ENCODE measurements around the gene ROBO1. TPM values are rescaled to one million over a fixed set of nuclear protein-coding genes. Genes with fewer than 3 reads are reported as not detected.

The ROBO1 gene
- total RNA-seq, 1 experiment from 2014 or later = 33.9 TPM

DNA sequence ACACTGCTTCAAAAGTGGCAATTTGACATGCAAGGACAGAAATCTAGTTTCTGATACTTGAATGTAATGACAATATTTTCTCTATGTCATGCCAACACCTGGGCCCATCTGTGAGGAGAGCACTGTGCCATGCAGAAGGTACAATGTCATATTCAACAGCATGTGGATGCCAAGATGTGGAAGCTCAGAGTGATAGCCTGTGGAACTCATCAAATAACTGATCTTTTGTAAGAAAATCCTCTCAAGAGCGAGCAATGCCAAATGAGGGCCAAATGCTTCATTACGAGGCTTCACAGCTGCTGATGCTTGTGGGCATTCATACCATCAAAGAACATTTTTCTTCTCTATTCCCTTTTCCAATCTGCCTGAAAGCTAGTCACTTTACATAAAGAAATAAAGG, 95.1 kb downstream of the ROBO1 start:
- no TSS peak for BruUV-seq (replicated peaks)
- Mint-ChIP-seq H3K27me3 (ENCODE audit: unreplicated experiment) (no peaks in the 10 kb centered on the region), H3K36me3 (ENCODE audit: insufficient read depth, unreplicated experiment) (no peaks in the 10 kb centered on the region), H3K9me3 (ENCODE audit: low read depth, unreplicated experiment) (peaks cover 8% of the 10 kb centered on the region), H3K4me1 (ENCODE audit: low read depth, unreplicated experiment) (no peaks in the 10 kb centered on the region), H3K4me3 (ENCODE audit: low read depth, unreplicated experiment) (no peak overlapping the region), H3K27ac (ENCODE audit: unreplicated experiment) (no peak overlapping the region)
- TF ChIP-seq, protein P1, sequence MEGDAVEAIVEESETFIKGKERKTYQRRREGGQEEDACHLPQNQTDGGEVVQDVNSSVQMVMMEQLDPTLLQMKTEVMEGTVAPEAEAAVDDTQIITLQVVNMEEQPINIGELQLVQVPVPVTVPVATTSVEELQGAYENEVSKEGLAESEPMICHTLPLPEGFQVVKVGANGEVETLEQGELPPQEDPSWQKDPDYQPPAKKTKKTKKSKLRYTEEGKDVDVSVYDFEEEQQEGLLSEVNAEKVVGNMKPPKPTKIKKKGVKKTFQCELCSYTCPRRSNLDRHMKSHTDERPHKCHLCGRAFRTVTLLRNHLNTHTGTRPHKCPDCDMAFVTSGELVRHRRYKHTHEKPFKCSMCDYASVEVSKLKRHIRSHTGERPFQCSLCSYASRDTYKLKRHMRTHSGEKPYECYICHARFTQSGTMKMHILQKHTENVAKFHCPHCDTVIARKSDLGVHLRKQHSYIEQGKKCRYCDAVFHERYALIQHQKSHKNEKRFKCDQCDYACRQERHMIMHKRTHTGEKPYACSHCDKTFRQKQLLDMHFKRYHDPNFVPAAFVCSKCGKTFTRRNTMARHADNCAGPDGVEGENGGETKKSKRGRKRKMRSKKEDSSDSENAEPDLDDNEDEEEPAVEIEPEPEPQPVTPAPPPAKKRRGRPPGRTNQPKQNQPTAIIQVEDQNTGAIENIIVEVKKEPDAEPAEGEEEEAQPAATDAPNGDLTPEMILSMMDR (IDR thresholded peaks at IDR 0.05; ENCODE audit: unreplicated experiment) = no peak
- intact Hi-C loops (cut with micrococcal nuclease; ENCODE audit: unreplicated experiment) = no loop called here
- DNase-seq = no peak
- CTCF ChIA-PET = no interaction called here

DNA sequence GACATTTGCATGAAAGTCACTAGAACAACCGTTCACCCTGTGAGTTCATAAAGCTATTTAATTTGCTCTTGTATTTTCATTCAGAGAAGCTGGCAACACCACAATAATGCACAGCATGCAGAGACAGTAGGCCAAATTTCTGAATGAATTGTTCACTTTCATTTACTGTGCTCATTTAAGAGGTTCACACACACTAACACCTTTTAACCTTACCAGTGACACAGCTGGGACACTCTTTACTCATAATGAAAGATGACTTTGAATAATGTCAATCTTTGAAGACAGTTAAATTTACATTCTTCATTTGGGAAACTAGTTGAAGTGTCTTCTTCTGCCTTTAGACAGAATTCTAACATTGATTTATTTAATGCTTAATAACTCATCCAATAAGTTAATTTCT, 95.7 kb downstream of the ROBO1 start:
- H3K4me3 Mint-ChIP-seq (ENCODE audit: low read depth, unreplicated experiment) = no peak overlapping the region
- CTCF ChIA-PET = no interaction called here
- TF ChIP-seq, protein P1 (IDR thresholded peaks at IDR 0.05; ENCODE audit: unreplicated experiment) = no peak
- H3K27me3 Mint-ChIP-seq (ENCODE audit: unreplicated experiment) = no peaks in the 10 kb centered on the region
- no peaks in the 10 kb centered on the region for H3K4me1 Mint-ChIP-seq (ENCODE audit: low read depth, unreplicated experiment)
- H3K9me3 Mint-ChIP-seq (ENCODE audit: low read depth, unreplicated experiment) = peaks cover 6% of the 10 kb centered on the region
- DNase-seq = no peak
- H3K36me3 Mint-ChIP-seq (ENCODE audit: insufficient read depth, unreplicated experiment) = no peaks in the 10 kb centered on the region
- no TSS peak for BruUV-seq (replicated peaks)
- H3K27ac Mint-ChIP-seq (ENCODE audit: unreplicated experiment) = no peak overlapping the region
- intact Hi-C loops (cut with micrococcal nuclease; ENCODE audit: unreplicated experiment) = no loop called here

DNA sequence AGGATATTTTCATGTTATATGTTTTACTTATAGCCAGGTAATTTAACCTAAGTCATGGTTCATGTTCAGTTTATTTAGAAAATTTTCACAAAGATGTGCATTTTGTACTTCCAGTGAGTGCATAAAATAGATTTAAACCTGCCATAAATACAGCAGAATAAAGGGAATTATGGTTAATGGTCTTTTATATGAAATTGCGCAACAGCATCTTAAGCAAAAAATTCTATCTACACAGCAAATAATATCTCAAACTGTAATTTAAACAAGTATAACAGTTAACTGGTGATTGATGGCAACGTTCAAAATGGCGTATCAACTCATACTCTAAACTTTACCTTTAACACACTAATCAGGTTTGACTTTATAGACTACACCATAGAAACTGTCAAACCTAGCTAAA, 97.6 kb downstream of the ROBO1 start:
- no peak overlapping the region for H3K4me3 Mint-ChIP-seq (ENCODE audit: low read depth, unreplicated experiment)
- TF ChIP-seq, protein P1 (IDR thresholded peaks at IDR 0.05; ENCODE audit: unreplicated experiment) = no peak
- peaks cover 8% of the 10 kb centered on the region for H3K4me1 Mint-ChIP-seq (ENCODE audit: low read depth, unreplicated experiment)
- no peaks in the 10 kb centered on the region for H3K36me3 Mint-ChIP-seq (ENCODE audit: insufficient read depth, unreplicated experiment)
- no peak overlapping the region for H3K27ac Mint-ChIP-seq (ENCODE audit: unreplicated experiment)
- peaks cover 6% of the 10 kb centered on the region for H3K9me3 Mint-ChIP-seq (ENCODE audit: low read depth, unreplicated experiment)
- CTCF ChIA-PET = no interaction called here
- DNase-seq = no peak
- BruUV-seq (replicated peaks) = no TSS peak
- intact Hi-C loops (cut with micrococcal nuclease; ENCODE audit: unreplicated experiment) = no loop called here
- H3K27me3 Mint-ChIP-seq (ENCODE audit: unreplicated experiment) = no peaks in the 10 kb centered on the region

DNA sequence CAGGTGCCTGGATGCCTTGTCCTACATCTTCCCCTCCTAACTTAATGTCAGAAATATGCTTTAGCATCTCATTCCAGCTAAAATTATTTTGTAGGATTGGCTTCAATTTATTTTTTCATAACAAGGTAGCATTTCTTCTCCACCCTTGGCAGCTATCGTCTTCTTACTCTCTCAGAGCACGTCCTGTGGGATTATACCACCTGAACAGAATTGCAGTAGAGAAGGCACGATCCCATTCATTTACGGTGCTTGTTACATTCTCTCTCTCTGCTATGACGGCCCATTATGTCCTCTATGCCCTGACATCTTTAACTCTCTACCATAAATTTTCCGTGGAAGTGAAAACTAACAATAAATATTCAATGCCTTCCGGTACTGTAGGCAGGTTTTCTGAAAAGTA, 103.3 kb downstream of the ROBO1 start:
- intact Hi-C loops (cut with micrococcal nuclease; ENCODE audit: unreplicated experiment) = no loop called here
- BruUV-seq (replicated peaks) = no TSS peak
- no peak overlapping the region for H3K27ac Mint-ChIP-seq (ENCODE audit: unreplicated experiment)
- H3K27me3 Mint-ChIP-seq (ENCODE audit: unreplicated experiment) = no peaks in the 10 kb centered on the region
- no peak overlapping the region for H3K4me3 Mint-ChIP-seq (ENCODE audit: low read depth, unreplicated experiment)
- CTCF ChIA-PET = no interaction called here
- TF ChIP-seq, protein P1 (IDR thresholded peaks at IDR 0.05; ENCODE audit: unreplicated experiment) = no peak
- peaks cover 8% of the 10 kb centered on the region for H3K4me1 Mint-ChIP-seq (ENCODE audit: low read depth, unreplicated experiment)
- no peaks in the 10 kb centered on the region for H3K36me3 Mint-ChIP-seq (ENCODE audit: insufficient read depth, unreplicated experiment)
- DNase-seq = no peak
- H3K9me3 Mint-ChIP-seq (ENCODE audit: low read depth, unreplicated experiment) = peaks cover 4% of the 10 kb centered on the region

DNA sequence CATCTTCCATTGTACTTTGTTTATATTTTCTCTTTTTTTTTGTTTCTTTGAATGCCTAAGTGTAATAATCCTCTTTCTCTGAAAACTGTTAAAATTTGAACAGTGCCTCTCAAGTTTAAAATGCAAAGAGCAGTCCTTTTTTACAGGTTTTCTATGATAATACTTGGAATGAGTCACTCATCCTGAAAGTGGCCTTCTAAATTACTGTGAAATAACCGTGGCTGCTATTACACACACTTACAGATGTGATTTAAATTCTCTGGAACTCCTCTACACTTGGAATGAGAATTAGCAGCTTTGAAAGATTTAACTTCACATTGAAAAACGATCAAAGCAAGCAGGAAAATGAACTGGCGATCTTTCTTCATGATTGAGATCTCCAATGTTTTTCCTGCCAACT, 105.9 kb downstream of the ROBO1 start:
- H3K36me3 Mint-ChIP-seq (ENCODE audit: insufficient read depth, unreplicated experiment) = no peaks in the 10 kb centered on the region
- CTCF ChIA-PET = no interaction called here
- H3K27ac Mint-ChIP-seq (ENCODE audit: unreplicated experiment) = no peak overlapping the region
- intact Hi-C loops (cut with micrococcal nuclease; ENCODE audit: unreplicated experiment) = no loop called here
- TF ChIP-seq, protein P1 (IDR thresholded peaks at IDR 0.05; ENCODE audit: unreplicated experiment) = no peak
- DNase-seq = no peak
- H3K4me1 Mint-ChIP-seq (ENCODE audit: low read depth, unreplicated experiment) = peaks cover 8% of the 10 kb centered on the region
- no TSS peak for BruUV-seq (replicated peaks)
- H3K9me3 Mint-ChIP-seq (ENCODE audit: low read depth, unreplicated experiment) = no peaks in the 10 kb centered on the region
- H3K27me3 Mint-ChIP-seq (ENCODE audit: unreplicated experiment) = no peaks in the 10 kb centered on the region
- H3K4me3 Mint-ChIP-seq (ENCODE audit: low read depth, unreplicated experiment) = no peak overlapping the region
